HG02852 (cell line): ENCODE data around the gene CPXM1.
"Not testable (repeated sequence)": the region's sequence is repeated elsewhere in the genome, so short reads cannot be mapped to it uniquely, and the experiment has no call there.

Experiments
- ATAC-seq: cut with Tn5 transposase; IDR thresholded peaks from one replicate; pipeline ENCODE4 v1.9.1; 2021; ENCODE audit warnings: mild to moderate bottlenecking, moderate library complexity; ENCODE audit not compliant: unreplicated experiment

Gene CPXM1

GRCh38 chr20:2770091-2770490 lies 30.3 kb downstream of the CPXM1 start:
- not testable (repeated sequence) for ATAC-seq

DNA sequence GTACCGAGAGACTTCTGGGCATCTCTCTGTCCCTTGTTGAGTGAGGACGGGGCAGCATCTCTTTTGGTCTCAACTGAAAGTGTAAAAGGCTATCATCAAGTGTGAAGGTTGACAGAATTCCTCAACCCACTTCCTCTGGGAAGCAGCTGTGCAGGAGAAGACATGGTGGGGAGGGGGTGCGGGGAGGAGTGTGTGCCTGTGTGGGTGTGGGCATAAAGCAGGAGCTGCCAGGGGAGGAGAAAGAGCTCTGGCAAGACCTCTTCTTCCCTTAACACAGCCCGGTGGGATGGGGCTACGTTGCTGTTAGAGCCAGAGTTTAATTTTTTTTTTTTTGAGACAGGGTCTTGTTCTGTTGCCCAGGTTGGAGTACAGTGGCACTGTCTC lies 31.8 kb downstream of the CPXM1 start:
- no peak for ATAC-seq

DNA sequence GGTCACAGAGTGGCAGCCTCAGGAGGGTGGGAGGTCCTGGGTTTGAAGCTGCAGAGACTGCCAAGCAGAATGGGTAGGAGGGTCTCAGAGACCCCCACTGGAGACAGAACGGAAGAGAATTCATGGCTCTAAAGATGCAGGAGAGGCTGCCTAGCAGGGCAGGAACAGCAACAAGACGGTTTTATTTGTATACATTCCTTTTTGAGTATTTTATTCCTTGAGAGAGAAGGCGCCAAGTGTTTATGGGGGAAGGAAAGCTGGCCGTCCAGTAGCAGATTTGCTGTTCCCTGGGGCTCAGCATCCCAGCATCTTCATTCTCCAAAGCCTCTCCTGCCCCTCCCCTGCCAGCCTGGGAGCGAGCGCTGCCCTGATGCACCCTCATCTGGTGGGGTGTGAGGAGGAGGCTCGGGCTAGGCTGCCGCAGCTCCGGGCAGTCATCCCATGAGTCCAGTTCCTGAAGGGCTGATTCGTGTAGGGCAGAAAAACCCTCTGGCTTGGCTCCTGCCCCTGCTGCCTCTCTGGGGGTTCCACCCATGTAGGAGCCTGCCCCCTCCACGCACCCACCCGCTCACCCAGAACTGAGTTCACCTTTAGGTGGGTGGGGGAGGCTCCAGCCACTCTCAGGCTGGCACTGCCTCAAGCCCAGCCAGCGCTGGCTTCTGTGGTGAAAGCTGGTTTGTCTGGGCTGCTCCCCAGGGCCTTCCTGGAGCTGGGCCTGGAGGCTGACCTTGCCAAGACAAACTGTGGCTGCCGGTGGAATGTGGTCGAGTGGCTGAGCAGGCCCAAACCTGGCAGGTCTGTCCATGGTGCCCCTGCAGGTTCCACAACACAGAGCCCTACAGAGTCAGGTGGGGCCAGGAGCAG lies 32.4 kb downstream of the CPXM1 start:
- no peak for ATAC-seq

- ATAC-seq: no peak
Measured at GRCh38 chr20:2763186-2763585, 37.2 kb downstream of the CPXM1 start.

GRCh38 chr20:2762578-2763131 lies 37.8 kb downstream of the CPXM1 start:
- ATAC-seq: no peak

DNA sequence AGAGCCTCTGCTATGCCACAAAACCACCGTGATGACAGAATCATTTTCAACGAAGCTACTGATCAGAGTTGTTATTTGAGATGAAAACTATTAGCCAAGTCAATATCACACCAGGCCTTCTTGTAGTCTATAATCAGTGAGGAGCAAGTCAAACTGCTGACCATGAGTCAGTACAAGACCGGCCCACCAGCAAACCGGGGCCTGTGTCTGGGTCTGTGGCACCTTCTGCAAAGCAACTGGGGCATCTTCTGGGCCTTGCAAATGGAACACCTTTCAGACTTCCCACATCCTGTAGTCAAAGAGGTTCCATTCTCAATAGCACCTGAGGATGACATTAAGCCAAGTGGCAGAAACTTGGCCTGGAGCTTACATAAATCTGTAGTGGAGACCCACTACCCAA lies 38.5 kb downstream of the CPXM1 start:
- no peak for ATAC-seq

DNA sequence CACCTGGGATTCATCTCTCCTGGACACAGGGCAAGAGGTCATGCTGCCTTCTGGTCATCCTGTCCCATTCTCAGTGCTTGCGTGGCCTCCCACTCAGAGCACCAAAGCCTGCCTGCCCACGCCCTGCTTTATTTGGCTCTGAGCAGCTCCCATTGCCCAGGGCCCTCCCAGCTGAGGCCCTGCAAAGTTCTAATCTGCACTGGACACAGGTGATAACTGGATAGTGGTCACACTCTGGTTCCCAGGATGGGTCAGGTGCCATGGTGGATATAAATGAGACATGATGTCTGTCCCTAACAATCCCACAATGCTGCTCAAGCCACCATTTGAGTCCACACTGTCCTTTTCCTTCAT lies 39.5 kb downstream of the CPXM1 start:
- ATAC-seq: no peak

- no peak for ATAC-seq
Measured at GRCh38 chr20:2760297-2760951, 40.0 kb downstream of the CPXM1 start.

- ATAC-seq: no peak
Measured at GRCh38 chr20:2759603-2760296, 40.7 kb downstream of the CPXM1 start.

- no peak for ATAC-seq
Measured at GRCh38 chr20:2759143-2759542, 41.3 kb downstream of the CPXM1 start.

- ATAC-seq: no peak
Measured at GRCh38 chr20:2757969-2758368, 42.5 kb downstream of the CPXM1 start.

- ATAC-seq: no peak
Measured at GRCh38 chr20:2757001-2757400, 43.4 kb downstream of the CPXM1 start.

GRCh38 chr20:2756056-2756611 lies 44.3 kb downstream of the CPXM1 start:
- no peak for ATAC-seq

DNA sequence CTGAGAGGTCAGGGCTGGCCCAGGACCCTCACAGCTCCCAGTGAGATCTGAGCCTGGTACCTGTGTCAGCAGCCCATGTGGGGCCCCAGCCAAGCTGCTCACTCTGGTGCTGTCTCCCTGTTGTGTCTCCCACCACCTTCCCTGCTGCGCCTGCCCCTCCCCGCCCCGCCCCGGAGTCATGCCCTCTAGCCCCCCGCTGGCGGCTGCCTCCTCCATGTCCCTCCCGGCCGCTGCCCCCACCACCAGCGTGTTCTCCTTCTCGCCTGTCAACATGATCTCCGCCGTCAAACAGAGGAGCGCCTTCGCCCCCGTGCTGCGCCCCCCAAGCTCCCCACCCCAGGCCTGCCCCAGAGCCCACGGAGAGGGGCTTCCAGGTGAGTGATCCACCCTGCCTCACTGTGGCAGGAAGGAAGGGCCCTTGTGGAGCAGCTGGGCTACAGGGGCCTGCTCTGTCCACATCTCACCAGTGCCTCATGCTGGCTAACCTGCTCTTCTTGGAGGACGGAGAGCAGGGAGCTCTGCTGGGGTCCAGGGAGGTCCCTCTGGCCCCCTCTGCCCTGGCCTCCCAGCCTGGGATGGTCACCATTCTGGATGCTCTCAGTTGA lies 44.9 kb downstream of the CPXM1 start:
- no peak for ATAC-seq

- ATAC-seq: no peak
Measured at GRCh38 chr20:2754424-2754823, 46.0 kb downstream of the CPXM1 start.

DNA sequence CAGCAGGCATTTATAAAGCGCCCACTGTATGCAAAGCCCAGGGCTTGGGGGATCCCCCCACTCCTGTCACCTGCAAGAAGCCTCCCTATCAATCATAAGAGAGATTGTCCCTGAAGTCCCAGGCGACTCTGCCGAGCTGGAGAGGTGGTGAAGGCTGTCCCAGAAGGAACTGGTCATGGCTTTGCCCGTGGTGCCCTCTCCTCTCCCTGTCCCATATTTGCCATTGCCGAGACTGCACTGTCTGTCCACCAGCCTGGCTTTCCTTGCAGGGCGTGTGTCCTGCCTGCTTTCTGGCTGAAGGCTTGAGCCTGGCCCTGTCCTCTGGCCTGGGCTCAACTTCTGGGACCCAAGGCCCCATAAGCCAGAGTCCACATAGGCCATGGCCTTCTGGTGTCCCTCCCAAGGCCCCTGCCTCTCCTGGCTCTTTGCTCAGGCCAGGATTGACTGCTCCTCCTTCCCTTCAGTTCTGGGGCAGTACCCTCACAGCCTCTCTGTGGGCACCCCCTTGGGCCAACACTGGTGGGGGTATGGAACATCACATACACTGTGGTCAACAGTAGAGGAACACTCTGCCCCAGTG lies 46.9 kb downstream of the CPXM1 start:
- ATAC-seq: no peak

GRCh38 chr20:2752567-2753460 lies 47.6 kb downstream of the CPXM1 start:
- no peak for ATAC-seq

DNA sequence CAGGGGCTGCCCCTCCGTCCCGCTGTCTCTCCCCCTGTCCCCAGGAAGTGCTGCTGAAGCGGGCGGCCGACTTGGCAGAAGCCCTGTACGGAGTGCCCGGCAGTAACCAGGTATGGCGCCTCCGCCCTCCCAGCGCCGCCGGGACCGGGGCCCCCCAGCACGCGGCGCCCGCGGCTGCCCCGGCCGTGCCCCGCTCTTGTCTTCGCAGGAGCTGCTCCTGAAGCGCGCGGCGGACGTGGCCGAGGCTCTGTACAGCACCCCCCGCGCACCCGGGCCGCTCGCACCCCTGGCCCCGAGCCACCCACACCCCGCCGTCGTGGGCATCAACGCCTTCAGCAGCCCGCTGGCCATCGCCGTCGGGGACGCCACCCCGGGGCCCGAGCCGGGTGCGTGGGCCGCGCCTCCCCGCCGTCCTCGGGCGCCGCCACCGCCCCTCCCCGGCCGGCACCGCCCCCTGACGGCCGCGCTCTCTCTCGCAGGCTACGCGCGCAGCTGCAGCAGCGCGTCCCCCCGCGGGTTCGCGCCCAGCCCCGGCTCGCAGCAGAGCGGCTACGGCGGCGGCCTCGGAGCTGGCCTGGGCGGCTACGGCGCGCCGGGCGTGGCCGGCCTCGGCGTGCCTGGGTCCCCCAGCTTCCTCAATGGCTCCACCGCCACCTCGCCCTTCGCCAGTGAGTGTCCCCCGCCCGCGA lies 48.4 kb downstream of the CPXM1 start:
- ATAC-seq: no peak

DNA sequence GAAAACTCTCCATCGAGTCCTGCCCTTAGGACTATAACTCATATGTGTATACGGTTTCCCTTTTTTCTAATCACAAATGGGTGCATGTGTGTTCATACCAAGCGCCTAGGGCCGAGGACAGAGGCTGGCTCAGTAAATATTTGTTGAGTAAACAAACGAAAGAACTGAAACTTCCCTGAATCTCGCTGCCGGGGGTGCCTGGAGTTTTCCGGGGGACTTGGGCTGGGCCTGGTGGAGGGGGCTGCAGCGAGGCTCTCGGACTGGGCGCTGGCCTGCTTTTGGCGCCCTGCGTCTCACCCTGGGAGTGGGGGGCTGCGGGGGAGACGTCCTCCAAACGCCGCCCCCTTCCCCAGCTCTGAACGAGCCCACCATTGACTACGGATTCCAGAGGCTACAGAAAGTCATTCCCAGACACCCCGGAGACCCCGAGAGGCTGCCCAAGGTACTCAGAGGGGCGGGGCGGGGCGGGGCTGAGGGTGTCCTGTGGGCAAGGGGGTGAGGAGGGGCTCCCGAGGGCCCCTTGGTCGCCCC lies 49.0 kb downstream of the CPXM1 start:
- ATAC-seq: no peak
